ENCODE measurements around the gene NEURL4.
A peak's percentile ranks its signal among the peaks of the same experiment; 100 is the strongest.

NEURL4 gene

DNA sequence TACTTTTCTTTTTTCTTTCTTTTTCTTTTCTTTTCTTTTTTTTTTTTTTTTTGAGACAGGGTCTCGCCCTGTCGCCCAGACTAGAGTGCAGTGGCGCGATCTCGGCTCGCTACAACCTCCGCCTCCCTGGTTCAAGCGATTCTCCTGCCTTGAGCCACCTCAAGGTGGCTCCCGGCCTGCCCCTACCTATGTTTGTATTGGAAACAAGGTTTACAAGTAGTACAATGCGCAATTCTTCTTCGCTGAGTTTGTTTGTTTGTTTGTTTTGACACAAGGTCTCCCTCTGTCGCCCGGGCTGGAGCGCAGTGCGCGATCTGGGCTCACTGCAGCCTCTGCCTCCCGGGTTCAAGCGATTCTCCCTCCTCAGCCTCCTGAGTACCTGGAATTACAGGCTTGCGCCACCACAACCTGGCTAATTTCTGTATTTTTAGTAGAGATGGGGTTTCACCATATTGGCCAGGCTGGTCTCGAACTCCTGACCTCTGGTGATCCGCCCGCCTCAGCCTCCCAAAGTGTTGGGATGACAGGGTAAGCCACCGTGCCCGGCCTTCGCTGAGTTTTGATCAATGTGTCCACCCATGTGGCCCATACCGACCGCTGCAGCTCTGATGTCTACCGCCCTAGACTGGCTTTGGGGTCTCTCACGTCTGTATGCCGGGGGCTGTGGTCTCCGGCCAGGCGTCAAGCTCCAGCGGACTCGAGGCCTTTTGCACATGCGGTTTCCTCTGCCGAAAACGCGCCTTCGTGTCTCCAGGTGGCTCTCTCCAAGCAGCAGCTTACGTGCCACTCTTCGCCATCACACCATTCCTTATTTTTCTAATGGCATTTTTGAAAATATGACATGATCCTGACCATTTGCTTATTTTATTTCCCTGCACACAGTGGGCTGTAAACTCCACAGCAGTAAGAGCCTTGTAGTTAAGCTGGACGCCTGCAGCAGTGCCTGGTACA is 33.6 kb downstream of the NEURL4 start:
- peak; percentile 5 for DNase-seq

DNA sequence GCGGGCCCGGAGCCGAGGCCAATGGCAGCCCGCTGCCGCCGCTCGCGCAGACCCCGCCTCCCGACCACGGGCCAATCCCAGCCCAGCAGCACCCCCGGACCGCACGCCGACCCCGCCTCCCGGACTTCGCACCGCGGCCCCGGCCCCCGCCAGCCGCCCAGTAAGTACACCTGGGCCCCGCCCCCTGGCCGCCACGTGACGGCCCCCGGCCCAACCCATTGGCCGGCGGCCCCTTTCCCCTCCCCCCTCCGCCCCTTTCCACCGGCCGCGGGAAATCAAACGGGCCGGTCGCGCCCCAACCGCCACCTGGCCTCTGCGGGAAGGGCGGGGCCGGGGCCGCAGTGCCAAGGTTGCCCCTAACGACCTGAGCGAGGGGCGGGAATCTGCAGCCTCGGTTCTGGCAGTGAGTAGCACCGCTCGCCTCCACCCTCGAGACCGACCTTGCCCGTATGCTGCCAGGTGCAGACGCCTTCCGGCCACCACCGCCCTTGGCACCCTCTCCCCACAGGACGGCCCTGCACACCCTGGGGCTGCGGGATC is 34.5 kb downstream of the NEURL4 start, which contains the start of gene YBX2:
Gene YBX2 (minus strand): TSS at position 26 of the 540 bp plus-strand sequence. CDS start 139 bp downstream, outside the sequence.
- peak; percentile 84 for DNase-seq

DNA sequence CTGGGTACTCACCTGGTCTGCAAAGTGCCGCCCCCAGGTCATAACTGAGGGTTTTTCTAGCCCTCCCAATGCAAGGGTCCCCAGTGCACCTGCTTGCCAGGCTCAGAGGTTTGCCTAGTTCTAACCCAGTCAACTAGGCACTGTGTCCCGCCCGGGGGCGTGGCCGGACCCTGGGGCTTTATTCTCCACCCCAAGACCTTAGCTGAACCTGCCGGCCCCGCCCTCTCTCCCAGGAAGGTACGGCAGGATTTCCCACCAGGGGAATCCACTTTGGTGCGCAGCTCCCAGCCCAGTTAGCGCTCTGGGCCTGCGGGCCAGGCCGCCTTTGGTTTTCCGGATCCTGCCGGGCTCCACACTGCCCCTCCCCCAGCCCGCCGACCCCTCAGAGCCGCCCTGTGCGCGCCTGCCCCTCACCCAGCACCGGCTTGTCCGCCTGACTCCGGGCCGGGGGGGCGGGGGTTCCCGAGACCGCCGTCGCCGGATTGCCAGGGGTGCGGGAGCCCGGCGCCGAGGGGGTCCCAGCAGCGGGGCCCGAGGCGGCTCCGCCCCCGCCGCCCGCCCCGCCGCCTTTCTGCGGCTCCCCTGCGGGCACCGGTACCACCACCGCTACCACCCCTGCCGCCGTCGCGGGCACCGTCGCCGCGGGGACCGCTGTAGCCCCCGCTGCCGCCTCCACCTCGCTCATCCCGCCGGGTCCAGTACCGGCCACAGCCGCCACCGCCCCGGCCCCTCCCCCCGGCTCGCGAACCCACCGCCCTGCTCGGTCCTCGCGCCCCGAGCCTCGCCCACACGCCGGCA is 35.1 kb downstream of the NEURL4 start:
- DNase-seq = peak; percentile 26

DNA sequence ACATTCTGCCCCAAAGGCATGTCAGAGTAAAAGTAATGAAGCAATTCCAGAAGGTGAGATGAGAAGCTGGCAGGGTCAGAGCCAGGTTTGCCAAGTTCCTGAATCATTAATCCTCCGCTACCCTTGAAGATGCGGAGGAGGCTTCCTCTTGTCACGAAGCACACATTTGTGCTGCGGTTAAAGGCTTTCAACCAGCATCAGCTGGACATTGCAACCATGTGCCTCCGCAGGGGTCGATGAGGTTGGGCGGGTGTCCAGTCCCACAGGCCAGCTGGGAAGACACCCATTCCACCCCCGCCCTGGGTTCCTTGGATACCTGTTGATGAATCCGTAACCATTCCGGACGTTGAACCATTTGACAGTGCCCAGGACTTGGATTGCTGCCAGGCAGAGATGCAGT is 36.0 kb downstream of the NEURL4 start:
- no peak for DNase-seq

DNA sequence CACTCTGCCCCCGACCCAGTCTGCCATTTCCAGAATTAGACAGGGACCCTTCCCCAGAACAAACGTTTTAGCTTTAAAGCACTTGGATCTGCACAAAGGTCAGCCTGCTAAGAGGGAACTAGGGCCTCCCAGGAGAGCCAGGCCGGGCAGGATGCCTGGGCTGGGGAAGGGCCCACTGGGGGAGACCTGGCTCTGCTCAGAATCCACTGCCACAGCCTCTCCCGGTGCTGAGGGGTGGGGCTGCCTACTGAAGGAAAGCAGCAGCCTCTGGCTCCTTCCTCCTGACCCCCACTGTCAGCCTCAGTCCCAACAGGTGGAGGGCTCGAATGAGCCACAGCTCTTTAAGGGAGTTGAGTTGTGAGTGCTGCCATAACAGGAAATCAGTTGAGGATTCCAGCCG is 36.4 kb downstream of the NEURL4 start:
- DNase-seq = no peak

DNA sequence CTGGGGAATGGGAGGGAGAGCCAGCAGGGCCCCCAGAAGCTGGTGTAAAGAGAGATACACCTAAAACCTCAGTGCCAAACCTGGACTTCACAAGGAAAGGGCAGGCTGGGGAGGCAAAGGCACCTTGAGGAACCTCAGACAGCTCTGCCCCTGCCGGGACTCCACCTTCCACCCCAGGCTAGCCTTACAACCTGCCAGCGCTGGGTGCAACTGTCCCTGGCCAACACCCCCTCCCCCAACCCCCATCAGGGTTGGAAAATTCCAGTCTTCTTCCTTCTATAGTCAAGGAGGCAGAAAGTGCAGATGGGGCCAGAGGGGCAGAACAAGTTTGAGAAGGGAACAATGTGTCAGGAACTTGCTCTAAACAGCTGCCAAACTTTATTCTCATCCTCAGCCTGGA is 36.9 kb downstream of the NEURL4 start:
- no peak for DNase-seq

DNA sequence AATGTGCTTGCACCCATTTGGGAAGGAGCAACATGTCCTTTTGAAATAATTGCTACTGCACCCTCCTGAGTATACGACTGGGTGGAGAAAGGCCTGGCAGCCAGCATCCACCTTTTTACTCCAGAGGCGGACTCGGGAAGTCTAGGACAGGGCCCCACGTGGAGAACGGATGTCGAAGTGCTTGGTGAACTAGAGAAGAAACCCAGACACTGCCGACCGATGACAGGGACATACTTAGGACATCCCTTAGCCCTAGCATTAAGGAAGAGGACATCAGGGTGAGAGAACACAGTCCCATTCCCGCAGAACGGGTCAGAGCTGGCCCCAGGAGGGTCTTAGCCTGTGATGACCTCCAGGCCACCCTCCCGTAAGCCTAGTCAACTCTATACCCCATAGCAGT is 38.5 kb downstream of the NEURL4 start:
- DNase-seq = no peak

DNA sequence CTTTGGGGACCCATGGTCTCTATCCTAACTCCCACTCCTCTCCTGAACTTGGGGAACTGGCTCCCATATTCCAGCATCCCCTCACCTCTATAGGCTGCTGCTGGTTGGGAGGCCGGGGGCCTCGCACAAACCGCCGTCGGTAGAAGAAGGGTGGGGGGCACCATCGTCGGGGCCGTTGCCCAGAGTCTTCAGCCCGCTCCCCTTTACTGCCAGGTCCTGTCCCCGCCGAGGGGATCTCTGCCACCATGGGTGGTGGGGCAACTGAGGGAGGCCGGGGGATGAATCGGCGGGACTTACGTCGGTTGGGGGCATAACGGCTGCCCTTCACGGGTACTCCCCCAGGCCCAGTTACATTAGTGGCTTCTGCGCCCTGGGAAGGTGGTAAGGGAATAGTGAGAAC is 39.0 kb downstream of the NEURL4 start:
- DNase-seq = no peak

DNA sequence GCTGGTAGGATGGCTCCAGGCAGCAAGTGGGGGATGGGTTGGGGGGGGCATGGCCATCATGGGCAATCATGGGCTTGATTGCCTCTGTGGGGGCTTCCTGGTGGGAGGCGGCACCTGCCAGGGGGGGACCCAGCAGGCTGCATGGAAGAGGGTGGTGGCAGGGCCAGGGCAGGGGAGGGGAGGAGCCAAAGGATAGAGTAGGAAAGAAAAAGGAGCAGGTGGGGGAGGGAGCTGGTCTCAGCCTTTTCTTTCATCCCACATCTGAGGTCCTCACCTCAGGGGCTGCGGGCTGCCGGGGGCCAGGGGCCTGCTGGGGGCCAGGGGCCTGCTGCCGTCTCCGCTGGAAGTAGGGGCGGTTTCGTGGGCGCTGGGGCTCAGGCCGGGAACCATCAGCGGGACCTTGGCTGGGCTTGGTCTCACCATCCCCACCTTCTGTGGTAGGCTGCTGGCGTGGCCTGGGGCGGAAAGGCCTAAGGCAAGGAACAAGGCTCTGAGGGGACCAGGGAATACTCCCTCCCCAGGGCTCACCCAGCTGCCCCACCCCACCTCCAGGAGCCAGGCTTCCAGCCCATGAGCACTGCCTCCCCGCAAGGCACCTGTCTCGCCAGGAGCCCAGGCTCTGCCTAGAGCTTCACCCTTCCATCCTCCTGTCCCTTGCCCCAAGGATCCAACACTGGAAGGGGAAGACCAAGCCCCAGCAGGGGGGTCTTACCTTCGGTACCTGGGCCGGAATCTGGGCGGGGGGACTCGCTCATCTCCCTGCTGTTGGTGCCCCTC is 39.7 kb downstream of the NEURL4 start:
- DNase-seq = no peak

DNA sequence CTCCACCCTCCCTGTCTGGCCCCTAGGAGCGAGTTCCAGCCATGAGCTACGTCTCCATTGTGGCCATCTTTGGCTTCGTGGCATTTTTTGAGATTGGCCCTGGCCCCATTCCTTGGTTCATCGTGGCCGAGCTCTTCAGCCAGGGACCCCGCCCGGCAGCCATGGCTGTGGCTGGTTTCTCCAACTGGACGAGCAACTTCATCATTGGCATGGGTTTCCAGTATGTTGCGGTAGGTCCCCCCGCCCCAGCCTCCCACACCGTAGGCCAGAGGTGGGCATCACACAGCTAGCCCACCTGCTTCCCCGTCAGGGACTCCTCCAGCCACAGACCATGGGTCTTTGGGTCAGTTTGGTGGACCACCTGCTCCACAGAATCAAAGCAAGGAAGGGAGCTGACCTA is 43.5 kb downstream of the NEURL4 start:
- DNase-seq = no peak

DNA sequence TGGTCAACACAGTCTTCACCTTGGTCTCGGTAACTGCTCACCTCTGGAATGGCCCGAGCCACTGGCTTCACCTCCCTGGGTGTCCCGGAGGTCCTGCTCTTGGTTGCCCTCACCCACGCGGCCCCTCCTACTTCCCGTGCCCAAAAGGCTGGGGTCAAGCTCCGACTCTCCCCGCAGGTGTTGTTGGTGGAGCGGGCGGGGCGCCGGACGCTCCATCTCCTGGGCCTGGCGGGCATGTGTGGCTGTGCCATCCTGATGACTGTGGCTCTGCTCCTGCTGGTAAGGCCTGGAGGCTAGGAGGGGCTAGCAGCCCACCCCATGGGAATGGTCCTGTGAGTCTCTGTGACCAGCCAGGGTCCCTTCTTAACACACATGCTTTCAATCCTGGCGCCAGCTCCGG is 44.2 kb downstream of the NEURL4 start:
- DNase-seq = no peak

DNA sequence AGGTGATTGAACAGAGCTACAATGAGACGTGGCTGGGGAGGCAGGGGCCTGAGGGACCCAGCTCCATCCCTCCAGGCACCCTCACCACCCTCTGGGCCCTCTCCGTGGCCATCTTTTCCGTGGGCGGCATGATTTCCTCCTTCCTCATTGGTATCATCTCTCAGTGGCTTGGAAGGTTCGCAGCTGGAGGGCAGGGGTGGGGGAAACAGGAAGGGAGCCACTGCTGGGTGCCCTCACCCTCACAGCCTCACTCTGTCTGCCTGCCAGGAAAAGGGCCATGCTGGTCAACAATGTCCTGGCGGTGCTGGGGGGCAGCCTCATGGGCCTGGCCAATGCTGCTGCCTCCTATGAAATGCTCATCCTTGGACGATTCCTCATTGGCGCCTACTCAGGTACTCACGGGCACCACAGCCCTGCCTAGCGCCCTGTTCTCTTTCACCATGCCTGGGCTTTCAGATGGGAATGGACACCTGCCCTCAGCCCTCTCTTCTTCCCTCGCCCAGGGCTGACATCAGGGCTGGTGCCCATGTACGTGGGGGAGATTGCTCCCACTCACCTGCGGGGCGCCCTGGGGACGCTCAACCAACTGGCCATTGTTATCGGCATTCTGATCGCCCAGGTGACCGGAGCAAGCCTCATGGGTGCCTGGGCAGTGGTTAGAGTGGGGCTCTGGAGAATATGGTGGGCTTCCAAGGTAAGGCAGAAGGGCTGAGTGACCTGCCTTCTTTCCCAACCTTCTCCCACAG is 45.5 kb downstream of the NEURL4 start:
- DNase-seq = no peak

DNA sequence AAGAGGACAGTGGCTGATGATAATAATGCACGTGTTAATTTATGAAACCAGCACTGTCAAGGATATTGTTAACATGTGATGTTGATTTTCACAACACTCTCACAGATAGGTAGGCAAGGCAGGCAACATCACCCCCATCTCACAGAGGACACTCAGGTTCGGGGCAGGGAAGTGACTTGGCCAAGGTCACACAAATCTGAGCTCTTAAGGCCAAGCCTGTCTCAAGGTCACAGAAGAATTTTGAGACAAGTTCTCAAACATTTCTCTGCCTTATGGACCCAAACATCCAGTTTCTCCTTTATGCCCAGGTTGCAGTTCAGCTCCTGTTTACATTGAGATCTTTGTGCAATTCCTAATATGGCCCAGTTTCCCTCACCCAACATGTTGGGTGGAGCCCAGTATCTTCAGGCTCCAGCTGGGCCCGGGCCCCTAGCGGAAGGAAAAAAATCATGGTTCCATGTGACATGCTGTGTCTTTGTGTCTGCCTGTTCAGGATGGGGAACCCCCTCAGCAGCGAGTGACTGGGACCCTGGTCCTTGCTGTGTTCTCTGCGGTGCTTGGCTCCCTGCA is 46.3 kb downstream of the NEURL4 start:
- DNase-seq = no peak

DNA sequence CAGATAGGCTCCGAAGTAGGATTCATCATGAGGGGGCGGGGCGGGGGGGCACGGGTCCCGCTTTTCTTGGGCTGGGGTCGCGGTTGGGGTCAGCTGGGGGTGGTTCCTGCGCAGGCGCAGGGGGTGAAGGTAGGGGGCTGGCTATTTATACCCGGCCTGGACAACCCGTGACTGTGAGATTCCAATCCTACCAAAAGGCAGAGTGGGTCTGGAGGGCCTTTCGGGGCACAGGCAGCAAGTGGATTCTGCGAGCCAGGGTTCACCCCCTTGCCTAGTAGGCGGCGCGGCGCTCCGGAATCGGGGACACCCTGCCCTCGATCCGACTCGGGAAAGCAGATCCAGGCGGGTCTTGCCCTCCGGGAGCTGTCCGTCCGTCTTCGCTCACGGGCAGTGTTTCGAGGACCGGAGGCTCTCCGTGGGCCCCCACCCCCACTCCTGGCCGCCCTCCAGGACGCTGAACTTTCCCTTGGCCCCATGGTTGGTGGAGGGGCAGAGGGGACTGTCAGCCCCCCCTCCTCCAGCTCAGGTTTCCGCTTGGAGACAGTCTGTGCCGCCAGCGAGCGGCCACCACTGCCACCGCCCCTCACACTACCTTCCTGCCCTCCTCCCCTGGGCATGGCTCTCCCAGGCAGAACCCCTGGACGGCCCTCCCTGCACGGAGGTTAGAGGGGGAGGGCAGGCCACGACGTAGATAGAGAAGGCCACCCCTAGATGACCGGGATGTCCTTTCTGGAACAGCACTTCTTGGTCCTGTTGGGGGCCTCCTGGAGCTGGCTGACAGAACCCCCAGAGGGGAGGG is 47.0 kb downstream of the NEURL4 start:
- DNase-seq = no peak

DNA sequence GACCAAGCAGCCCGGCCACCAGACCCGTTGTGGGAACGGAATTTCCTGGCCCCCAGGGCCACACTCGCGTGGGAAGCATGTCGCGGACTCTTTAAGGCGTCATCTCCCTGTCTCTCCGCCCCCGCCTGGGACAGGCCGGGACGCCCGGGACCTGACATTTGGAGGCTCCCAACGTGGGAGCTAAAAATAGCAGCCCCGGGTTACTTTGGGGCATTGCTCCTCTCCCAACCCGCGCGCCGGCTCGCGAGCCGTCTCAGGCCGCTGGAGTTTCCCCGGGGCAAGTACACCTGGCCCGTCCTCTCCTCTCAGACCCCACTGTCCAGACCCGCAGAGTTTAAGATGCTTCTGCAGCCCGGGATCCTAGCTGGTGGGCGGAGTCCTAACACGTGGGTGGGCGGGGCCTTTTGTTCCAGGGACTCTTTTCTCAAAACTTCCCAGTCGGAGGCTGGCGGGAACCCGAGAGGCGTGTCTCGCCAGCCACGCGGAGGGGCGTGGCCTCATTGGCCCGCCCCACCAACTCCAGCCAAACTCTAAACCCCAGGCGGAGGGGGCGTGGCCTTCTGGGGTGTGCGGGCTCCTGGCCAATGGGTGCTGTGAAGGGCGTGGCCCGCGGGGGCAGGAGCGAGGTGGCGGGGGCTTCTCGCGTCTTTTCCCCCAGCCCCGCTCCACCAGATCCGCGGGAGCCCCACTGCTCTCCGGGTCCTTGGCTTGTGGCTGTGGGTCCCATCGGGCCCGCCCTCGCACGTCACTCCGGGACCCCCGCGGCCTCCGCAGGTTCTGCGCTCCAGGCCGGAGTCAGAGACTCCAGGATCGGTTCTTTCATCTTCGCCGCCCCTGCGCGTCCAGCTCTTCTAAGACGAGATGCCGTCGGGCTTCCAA is 47.8 kb downstream of the NEURL4 start, which contains the start of gene SLC2A4:
Gene SLC2A4 (plus strand): TSS at position 645 of the 879 bp plus-strand sequence. CDS start 217 bp downstream, at position 862.
- peak; percentile 89 for DNase-seq

DNA sequence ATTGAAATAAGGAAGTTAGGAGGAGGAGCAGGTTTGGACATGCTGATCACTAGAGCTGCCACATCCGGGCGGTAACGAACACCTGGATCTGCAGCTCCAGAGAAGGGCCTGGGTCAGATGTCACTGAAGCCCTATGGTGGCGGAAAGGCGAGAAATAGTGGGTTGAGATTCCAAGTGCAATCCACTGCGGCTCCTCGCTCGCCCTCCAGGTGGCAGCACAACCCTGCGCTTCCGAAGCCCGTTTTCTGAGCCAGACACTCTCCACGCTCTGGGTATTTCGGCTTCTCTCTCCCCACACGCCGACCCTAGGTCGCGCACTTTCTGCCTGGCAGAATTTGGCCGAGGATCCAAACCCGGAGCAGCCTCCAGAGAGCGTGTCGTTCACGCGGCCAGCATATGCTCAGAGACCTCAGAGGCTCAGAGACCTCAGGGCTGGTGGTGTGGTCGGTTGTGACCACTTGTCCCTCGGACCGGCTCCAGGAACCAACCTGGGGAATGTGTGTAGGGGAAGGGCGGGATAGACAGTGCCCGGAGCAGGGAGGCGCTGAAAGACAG is 48.5 kb downstream of the NEURL4 start:
- peak; percentile 90 for DNase-seq

DNA sequence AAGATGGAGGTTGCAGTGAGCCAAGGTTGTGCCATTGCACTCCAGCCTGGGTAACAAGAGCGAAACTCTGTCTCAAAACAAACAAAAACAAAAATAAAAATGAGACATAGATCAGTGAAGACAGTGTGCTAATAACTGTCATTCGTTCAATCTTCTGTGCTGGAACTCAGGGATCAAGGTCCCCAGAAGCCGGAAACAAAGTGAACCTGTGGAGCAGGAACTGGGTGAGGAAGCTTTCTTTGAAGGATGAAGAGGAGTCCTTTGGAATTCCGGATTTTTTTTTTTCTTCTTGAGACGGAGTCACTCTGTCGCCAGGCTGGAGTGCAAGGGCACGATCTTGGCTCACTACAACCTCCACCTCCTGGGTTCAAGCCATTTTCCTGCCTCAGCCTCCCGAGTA is 49.7 kb downstream of the NEURL4 start:
- no peak for DNase-seq

DNA sequence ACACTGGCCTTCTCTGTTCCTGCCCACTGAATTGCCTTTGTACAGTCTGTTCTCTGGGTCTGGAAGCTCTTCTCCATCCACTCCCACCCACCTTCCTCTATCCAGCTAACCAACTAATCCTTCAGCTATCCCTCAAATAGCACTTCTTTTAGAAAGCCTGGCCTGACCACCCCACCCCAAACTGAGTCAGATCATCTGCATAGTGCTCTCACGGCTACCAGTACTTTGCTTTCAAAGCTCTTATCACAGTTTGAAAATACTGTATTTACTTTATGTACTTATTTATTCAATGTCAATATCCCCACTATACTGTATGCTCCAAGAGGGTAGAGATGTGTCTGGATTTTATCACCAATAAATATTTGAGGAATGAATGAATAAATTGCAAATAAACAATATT is 62.4 kb downstream of the NEURL4 start:
- no peak for DNase-seq
